Measurements from ENCODE around the gene PSMD1.
"Not testable (repeated sequence)": the region's sequence is repeated elsewhere in the genome, so short reads cannot be mapped to it uniquely, and the experiment has no call there.

Gene PSMD1

DNA sequence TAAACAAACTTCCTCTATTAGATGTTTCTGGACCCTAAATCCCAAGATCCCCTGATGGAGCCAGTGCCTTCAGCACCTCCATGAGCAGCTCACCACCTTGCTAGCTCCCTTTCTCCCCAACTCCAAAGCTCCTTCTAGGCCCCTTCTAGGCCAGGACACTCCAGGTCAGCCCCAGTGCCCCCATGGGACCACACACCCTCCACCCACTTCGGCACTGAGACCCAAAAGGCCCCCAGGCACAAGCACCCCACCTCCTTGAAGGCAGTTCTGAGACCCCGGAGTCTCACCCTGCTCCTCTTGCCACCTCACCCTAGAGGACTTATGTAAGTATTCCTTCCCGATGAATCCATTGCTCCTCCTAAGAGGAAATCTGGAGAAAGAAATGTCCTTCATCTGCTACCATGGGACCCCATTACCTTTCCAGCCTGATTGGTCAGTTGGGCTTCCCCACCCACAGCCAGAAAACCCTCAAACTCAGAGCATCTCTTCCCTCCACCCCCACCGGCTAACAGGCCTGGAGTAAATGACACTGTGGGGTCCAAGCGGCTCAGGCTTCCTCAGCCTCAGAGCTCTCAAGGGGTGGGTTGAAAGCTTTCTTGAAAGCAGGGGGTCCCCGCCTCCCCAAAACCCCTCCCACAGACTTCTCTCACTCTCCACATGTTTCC, 132.0 kb downstream of the PSMD1 start:
- DNase-seq = no peak

DNA sequence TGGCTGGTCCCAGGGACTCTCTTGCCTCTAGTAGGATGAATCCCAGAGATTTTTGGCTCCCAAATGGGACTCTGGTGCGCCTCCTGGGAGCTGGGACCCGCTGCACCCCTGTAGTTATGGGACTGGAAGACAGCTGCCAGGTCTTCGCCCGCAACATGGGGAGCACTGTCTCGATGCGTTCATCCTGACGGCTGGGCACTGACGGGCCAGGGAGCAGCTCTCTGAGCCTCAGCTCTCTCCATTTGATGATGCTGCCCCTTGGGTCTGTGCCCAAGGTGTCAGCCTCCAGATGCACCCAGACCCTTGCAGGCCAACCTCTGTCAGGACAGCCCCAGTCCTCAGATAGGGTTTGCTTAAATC, 132.5 kb downstream of the PSMD1 start:
- no peak for DNase-seq

DNA sequence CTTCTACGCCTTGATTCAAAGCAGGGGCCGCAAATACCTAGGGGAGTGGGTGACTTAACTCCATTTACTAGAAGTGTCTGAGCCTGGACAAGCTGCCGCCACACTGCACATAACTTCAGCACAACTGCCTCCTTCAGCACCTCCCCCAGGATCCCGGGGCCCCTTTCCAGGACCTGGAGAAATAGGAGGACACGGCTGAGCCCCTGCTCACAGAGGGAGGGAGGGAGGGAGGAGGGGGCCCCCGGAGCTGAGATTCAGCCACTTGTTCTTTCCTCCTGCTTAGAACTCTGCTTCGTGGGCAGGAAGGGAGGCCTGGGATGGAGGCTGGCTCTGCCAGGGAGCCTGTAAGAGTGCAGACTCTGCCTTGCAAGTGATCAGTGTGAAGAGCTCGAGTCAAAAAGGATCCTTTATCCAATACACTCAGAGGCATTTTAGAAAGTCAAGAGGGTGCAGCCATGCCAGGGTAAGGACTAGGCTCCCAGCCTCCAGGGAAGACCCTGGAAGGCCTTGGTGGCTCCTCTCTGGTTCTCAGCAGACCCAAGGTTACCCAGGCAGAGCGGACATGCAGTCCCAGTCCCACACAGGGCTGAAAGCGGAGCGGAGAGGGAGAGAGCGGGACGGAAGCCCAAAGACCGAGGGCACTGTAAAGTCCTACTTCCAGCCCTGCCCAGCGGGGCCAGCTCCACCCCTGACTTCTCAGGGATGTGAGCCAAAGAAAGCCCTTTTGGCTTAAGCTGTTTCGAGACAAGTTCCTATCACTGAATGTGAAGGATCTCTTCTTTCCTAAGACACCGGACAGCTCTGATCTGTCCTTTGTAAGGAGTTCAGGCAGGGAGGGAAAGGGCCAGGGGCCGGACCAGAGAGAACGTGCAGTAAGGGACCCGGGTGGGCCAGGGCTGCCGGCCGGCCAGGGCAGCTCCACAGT, 133.2 kb downstream of the PSMD1 start:
- no peak for DNase-seq

DNA sequence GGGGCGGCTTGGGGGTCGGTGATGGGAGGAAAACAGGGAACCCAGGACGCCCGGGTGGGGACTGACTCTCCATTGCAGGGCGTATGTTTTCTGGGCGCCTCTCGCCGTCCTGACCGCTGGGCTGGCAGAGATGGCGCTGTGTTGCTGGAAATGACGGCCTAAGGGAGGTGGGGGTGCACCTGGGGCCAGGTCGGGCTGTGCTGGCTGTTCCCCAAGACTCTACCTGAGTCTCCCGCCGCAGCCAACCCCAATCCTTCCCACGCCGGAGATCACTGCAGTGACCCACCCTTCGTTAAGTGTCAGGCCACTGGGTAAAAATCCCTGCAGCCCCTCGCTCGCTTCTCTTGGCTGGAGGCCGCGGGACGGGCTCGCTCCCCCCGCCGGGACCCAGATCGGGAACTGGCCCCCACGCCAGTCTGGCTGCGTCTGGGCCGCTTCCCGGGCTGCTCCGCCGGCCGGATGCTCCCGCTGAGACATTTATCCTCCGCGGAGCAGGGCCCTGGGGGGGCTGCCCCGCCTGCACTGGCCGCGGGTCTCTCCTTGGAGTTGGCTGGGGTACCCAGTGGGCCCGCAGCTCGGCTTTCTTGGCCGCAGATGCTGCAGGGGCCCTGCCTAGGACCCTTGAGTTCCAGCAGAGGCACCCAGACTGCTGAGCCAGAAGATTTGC, 134.0 kb downstream of the PSMD1 start:
- no peak for DNase-seq

DNA sequence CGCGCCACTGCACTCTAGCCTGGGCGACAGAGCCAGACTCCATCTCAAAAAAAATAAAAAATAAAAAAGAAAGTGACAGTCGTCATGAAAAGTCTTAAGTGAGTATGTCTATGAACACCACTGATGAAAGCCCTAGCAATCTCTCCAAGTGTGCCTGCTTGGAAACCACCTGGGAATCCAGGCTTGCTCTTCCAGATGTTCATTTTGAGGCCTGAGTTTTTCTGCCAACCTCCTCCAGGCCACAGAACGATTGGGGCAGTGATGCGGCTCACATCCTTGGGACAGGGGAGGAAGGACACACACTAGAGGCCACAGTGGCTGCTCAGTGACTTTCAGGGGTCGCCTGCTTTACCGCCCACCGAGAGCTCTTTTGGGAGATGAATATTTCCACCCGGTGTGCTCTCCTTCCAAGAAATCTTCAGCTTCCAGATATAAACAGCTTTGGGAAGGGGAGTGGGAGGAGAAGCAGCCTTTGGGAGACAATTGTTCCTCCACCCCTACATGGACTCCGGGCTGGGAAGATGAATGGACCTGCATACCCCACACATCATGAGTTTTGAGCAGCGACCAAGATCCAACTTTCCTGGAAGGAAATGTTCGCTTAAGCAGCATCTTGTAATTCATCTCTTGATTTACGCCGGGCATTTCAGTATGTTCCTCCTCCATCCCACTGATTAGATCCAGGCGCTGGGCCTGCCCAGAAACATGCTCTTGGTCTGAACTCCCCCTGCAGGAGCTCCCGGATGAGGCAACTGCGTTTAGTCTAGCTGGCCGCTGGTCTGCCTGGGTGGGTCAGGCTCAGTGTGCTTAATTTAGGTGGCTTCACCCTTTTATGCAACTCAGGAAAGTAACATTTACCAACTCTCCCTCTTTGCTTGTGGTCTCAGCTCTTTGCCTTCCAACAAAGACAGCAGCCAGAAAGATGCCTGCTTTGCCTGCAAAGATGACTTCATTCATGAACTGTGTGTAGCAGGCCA, 135.5 kb downstream of the PSMD1 start:
- peak in 1 of 2 experiments; percentile 5 for DNase-seq

DNA sequence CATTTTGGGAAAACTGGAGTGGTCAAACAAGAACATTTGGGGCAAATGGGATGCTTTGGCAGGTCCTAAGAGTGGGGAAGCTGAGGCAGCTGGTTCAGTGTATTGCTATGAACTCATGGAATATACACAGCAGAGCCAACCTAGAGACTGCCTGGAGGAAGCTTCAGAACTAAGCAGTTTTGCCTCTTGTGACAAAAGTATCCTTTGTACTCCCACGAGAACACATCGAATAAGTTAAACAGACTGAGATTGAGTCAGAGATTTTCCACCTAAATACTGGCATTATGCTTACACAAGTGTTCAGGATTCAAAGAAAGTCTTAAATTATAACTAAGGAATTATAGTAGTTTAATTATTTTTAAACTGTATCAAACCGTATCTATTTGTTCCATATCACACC, 136.5 kb downstream of the PSMD1 start:
- DNase-seq = no peak

DNA sequence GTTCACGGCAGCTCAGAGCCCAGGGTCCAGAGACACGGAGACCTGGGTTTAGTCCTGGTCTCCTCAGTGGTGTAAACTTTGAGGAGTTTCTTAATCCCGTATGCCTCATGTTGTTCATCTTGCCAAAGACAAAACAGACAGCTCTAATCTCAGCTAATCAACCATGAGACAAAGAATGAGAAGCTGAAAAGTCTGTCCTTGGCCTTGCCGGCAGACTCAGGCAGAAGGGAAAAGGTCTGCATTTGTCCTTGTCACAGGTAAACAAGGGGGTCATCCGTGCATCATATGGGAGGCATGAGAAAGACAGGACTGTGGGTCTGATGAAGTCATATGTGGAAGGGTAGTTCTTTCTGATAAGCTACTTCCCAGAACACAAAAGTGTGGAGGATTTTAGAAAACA, 139.9 kb downstream of the PSMD1 start:
- DNase-seq = no peak

DNA sequence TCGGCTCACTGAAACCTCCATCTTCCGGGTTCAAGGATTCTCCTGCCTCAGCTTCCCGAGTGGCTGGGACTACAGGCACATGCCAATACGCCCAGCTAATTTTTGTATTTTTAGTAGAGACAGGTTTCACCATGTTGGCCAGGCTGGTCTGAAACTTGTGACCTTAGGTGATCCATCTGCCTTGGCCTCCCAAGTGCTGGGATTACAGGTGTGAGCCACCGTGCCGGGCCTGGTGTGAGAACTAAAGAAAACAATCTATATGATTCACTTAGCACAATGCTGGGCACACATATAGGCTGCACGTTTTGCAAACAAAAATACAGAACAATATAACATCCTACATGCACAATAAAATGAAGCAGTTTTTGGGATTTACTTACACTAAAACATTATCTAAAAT, 140.5 kb downstream of the PSMD1 start:
- DNase-seq = not testable (repeated sequence)

DNA sequence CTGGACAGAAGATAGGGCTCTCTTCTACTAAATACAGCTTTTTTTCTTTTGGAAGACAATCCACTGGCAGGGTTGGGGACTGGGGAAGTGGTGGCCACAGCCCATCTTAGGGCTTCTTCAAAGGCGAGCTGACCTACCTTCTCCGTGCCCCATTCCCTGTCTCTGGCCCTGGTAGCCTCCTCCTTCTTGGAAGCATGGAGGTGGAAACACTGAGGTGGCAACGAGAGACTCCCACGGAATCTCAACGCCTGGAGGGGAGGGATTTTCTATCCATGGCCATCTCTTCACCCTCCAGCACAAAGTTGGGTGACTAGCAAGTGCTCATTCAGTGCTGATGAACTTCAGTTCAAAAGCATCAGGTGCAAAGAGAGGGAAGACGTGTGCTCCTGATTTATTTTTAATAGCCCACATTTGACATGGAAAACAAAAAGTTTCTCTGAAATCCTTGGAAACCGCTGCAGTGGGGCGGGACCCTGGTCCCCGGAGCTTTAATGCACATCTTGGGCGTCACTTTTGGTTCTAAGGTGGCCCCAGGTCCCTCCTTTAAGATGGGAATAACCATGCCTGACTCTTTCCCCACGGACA, 141.1 kb downstream of the PSMD1 start:
- DNase-seq = no peak

DNA sequence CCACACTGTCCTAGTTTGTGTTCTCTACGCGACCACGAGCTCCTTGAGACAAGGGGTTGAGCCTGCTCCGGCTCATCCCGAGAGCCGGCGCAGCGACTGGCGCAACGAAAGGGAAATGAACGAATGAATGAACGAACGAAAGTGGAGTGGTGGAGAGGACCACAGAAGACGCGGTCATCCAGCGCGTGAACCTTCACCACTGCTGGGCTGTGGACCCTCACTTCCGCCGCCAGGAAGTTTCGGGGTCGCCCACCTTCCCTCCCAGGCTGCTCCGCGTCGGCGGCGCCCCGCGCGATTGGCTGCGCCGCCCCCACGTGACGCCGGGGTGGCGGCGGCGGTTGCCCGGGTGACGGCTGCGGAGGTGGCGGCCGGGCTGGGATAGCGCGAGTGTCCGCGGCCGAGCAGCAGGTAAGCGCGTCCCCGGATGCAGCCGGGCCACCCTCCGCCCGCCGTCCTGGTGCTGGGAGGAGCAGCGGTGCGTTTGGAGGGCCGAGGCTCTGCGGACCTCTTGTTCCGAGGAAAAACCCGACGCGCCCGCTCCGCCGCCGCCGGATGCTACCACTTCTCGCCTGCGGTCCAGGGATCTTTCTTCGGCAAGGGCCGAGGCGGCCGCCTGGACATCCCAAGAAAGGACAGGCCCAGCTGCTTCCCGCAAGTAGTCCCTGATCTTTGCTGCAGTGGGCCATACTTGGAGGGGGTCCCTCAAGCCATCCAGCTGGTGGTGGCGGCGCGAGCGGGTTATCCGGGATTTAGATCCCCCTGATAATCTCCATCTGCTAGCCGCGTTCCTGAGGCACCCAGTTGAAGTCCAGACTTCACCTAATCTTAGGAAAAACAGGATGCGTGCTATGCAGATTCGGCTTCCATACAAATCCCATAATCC, 141.9 kb downstream of the PSMD1 start, which contains the start of gene ARMC9:
TSS of gene ARMC9 (plus strand) at position 341 of the 883 bp plus-strand sequence. CDS start 7,608 bp downstream, outside the sequence.
- DNase-seq = peak; percentile 31 to 71

DNA sequence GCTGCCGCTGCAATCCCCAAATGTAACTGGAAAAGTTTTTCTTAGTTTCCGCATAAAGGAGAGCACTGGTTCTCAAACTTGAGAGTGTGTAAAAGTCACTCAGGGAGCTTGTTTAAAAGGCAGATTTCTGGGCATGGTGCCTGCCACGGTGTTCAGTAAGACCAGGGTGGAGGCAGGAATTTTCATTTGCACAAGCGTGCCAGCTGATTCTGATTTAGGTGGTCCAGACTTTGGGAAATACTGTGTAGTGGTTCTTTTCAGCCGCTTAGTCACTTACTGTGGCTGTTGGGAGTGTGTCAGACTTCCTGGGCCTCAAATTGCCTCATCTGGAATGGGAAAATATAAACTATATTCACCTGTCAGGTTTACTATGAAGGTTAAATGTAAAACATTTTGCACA, 142.6 kb downstream of the PSMD1 start:
- DNase-seq = no peak

DNA sequence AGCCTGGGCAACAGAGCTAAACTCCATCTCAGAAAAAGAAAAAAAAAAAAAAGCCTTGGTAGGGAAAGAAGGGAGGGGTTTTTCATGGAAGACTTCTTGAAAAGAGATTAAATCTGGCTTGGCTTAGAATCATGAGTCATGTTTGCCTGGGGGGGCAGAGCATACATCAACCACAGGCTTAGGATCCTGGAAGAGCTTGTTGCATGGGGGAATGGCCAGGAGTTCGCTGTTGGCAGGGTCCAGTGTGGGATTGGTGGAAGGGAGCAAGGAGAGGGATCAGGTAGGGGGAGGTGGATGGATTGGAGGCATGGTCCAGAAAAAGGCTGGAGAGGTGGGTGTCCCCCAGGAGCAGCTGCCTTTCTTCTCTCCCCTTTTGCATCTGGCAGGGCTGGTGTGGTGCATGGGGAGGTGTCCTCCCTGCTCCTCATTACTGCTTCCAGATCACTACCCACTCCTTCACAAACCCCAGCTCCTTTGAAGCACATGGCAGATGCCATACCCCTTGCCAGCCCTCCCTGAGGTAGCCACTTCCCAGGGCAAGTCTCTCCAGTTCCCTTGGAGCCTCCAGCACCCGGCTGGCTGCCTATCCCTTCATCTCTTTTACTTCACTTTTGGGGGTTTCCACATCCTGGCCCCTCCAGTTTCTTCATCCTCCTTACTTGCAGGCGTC, 144.3 kb downstream of the PSMD1 start:
- no peak for DNase-seq

DNA sequence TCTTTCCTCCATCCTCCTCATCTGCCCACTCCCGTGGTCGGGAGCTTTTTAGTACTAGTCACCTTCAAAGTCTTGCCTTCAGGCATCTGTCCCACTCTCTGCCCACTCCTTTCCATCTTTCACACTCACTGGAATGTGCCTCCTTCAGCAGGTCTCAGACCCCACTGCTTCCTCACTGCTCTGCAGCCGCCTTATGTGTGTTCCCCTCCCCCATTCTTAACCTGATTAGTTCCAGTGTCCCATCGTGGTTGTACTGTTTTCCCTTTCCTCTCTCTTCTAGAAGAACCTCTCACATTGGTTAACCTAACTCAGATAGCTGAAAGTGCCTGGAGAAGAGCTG, 144.8 kb downstream of the PSMD1 start:
- no peak for DNase-seq

DNA sequence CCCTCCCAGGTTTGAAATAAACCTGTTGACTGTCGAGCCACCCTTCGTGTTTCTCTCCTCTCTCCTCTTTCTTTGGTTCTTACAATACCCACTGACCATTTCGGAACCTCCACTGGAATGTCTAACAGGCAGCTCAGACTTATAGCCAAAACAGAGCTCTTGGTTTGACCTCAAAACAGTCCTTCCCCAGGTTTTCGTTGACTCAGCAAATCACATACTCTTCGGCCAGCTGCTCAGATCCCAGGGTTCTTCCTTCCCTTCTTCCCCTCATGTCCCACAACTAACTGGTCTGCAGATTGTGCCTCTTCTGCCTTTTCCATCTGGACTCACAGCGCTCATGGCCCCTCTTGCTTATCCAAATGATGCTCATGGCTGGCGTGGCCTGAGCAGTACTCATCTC, 146.4 kb downstream of the PSMD1 start:
- no peak for DNase-seq

DNA sequence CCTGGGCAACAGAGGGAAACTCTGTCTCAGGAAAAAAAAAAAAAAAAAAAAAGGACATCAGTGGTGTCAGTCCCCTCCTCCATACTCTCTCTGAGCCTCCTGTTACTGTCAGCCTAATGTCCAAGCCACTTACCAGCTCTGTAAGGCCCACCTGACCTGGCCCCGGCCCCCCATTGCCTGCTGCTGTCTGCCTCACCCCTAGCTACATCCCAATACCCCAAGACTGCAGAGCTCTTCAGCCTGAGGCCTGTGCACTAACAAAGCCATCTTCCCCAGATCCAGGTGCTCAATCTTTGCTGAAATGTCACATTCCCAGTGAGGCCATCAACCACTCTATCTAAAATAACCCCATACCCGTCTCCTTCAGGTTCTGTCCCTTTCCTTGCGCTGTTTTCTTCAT, 147.5 kb downstream of the PSMD1 start:
- no peak for DNase-seq

DNA sequence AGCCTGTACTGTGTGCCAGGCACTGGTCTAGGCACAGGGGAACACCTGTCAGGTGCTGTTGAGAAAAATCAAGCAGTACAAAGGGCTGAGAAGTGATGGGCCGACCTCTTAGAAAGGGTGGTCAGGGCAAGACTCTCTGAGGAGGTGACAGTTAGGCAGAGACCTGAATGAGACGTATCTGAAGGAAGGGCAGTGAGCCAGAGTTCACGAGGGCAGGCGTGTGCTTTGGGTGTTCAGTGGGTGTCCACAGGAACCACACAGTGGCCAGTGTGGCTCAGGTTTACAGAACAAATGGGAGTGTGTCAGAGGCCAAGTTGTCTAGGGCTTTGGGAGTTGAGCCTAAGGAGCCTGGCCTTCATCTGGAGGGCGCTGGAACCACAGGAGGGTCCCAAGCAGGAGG, 147.9 kb downstream of the PSMD1 start:
- no peak for DNase-seq

DNA sequence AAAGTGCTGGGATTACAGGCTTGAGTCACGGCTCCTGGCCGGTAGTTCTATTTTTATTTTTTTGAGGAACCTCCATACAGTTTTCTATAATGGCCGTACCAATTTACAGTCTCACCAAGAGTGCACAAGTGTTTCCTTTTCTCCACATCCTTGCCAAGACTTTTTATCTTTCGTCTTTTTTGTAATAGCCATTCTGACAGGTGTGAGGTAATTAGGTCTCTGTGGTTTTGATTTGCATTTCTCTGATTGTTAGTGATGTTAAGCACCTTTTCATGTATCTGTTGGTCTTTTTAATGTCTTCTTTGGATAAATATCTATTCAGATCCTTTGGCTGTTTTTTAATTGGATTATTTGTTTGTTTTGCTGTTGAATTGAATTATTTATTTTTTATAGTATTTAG, 151.1 kb downstream of the PSMD1 start:
- no peak for DNase-seq

DNA sequence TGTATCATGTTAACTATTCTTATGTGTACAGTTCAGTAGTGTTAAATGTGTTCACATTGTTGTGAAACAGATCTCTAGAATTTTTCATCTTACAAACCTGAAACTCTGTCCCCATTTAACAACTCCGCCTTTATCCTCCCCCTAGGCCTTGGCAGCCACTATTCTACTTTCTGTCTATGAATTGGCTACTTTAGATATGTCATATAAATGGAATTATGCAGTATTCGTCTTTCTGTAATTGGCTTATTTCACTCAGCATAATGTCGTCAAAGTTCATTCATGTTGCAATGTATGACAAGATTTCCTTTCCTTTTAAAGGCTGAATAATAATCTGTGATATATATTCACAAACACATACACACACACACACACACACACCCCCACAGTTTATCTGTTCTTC, 154.1 kb downstream of the PSMD1 start:
- DNase-seq = no peak

DNA sequence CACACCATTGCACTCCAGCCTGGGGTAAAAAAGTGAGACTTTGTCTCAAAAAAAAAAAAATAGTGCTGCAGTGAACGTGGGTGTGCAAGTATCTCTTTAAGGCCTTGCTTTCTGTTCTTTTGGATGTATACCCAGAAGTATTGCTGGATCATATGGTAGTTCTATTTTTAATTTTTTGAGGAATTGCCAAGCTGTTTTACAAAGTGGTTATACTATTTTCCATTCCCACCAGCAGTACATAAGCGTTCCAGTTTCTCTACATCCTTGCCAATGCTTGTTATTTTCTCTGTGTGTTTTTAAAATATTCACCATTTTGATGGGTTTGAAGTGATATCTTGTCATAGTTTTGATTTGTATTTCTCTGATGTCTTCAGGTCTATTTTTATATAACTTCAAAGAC, 154.8 kb downstream of the PSMD1 start:
- no peak for DNase-seq

DNA sequence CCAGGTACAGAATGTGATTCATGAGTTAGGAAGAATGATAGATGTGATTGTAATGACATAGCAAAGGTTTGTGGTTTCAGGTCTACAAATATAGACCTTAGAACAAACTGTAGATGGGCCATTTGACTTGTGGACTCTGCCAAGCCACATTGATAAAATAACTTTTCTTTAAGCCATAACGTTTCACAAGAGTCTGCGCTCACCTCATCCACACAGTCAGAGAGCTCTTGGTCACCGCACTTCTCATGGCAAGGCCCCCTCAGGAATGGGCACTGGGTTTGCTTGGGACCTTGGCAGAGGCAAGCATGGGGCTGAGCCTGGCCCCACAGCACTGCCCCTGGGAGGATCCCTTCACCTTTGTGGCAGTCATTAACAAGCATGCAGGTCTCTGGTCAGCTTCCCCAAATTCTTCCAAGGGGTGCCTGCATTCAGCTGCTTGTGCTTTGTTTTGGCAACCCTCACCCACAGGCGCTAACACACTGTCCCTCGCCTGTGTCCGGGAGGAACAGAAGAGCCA, 155.7 kb downstream of the PSMD1 start:
- no peak for DNase-seq

Data from NCI-H446 (cell line).